ENCODE measurements around the gene CALML5.

CALML5 gene

GRCh38 chr10:5533098-5533731 lies 33.8 kb upstream of the CALML5 start:
- no peak for DNase-seq (ENCODE audit: low spot score)

DNA sequence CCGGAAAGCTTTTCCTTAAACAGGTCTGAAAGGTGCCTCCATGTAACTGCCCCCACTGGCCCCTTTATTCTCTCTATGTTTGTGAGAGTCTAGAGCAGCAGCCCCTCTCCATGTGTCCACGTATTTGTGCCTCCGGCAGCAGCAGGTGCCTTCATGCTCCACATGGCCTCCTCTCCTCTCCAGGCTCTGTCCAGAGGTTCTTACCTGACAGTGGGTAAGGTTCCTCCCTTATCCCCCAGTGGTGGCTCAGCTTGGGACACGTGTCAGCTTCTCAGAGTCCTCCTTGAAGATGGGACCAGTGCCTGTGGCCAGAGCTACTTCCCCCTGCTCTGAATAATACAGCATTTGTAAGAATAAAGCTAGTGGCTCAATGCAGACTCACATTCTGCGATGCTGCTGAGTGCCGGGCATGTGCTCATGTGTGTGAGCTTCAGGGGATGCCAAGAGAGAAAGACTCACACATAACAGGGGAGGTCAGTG lies 33.3 kb upstream of the CALML5 start:
- DNase-seq (ENCODE audit: low spot score) = no peak

DNA sequence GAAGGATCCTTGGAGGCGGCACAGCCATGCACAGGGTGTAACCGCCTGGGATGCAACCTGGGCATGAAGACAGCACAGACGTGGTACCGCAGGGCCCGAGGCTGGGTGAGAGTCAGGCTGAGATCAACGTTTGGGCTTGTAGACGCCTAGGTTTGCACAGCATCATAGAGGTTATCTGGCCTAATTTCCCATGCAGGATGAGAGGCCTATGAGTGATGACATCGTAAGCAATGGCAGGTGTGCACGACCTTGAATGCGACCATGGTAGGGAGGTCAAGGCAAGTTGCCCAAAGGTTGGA lies 32.9 kb upstream of the CALML5 start:
- DNase-seq (ENCODE audit: low spot score) = no peak

GRCh38 chr10:5531558-5532306 lies 32.4 kb upstream of the CALML5 start:
- DNase-seq (ENCODE audit: low spot score) = no peak

- no peak for DNase-seq (ENCODE audit: low spot score)
Measured at GRCh38 chr10:5530846-5531557, 31.6 kb upstream of the CALML5 start.

DNA sequence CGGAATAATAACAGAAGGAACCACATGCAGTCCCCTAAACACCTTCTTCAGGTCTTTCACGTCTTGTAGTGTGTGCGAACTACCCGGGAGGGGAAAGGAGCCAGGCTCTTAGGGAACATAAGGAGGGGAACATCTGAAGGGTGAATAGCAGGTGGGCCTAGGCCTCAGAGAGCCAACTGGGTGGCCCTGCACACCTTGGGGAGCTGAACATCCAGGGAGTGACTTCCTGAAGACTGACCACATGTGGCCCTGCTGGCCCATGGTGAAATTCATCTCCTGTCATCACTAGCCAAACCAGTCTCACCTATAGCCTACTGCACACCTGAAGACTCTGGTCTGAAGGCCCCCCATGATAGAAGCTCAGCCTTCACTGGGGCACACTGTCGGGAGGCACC lies 31.0 kb upstream of the CALML5 start:
- DNase-seq (ENCODE audit: low spot score) = no peak

DNA sequence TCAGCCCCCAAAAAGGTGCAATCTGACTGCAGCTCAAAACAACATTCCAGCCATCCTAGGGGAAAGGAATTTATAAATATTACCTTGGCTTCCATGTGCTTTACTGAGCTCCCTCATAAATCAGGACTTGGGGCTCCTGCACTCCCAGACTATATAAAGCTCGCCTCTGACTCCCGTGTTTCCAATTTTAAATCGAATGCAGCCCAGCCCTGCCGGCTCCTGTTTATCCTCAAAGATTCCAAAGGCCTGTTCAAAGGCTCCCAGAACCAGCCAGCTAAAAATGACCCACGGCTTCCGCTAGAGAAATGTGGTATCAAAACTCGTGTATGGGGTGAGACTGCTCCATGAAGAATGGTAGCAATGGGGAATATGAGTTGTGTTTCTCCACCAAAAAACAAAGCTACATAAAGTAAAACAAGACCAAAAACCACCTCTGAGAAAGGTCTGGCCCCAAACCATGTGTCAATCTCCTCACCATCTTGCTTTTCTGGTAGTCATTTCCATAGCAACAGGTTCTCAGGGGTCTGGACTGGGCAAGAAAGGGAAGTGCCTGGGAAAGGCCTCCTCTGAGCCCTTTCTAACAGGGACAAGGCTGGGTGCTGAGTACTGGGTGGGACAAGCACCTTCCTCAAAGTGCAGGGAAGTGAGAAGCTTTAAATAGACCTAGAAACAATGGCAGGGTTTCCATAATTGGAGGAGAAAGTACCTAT lies 30.5 kb upstream of the CALML5 start:
- DNase-seq (ENCODE audit: low spot score) = no peak

- DNase-seq (ENCODE audit: low spot score) = no peak
Measured at GRCh38 chr10:5528989-5529701, 29.8 kb upstream of the CALML5 start.

GRCh38 chr10:5527332-5528200 lies 28.2 kb upstream of the CALML5 start:
- no peak for DNase-seq (ENCODE audit: low spot score)

DNA sequence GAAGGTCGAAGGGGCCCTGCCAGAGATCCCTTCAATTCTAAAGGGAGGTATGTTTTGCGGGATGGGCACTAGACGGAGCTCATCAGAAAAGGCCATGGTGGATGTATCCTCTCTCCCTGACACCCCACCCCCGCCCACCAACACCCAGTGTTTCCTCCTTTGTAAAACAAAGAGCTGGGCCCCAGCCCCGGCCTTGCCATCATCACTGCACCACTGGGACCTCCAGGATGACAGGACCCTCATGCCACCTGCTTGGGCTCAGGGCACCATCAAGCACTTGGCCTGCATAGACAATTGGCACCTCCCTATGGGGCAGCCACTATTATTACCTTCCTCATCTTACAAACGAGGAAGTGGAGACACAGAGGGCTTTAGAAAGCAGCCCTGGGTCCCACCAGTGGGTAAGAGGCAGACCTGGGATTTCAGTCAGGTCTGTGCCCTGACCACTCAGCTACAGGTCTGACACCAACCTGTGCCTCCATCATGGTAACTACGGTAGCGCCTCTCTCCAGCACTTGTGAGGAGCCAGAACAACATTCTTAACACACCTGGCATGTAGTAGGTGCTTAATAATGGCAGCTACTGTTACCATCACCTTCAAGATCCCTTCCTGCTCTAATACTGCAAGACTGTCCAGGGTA lies 27.4 kb upstream of the CALML5 start:
- DNase-seq (ENCODE audit: low spot score) = no peak

DNA sequence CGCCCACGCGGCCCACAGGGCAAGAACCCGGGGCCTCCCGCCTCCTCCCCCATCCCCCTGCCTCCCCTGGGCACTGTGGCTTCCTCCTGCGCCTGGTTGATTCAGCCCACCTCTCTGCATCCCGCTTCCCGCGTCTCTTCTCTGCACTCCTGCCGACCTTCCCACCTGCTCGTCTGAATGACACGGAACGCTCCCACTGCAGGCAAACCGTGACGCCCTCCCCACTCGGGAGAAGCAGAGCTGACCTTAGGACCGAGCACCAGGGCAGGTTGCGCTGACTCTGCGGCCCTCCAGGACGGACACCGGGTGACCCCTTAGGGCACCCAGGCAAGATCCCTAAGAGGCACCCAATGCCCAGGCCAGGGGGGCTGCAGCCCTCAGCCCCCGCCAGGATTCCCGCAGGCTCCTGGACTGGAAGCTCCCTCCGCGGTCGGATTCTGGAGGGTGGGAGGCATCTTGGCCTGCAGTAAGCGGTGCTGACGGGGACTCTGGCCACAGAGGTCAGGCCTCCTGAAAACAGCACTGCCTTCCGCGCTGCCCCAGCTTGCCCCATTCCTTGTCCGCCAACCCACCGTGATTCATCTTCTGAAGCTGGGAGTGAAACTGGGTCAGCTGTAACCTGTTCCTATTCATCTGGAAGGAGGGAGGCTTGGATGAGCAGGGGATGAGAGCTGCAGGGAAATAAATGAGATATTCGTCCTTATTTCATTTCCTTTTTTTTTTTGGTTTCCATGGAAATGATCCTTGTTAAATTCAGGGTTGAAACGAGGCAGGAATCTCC lies 26.4 kb upstream of the CALML5 start:
- peak; percentile 36 for DNase-seq (ENCODE audit: low spot score)

DNA sequence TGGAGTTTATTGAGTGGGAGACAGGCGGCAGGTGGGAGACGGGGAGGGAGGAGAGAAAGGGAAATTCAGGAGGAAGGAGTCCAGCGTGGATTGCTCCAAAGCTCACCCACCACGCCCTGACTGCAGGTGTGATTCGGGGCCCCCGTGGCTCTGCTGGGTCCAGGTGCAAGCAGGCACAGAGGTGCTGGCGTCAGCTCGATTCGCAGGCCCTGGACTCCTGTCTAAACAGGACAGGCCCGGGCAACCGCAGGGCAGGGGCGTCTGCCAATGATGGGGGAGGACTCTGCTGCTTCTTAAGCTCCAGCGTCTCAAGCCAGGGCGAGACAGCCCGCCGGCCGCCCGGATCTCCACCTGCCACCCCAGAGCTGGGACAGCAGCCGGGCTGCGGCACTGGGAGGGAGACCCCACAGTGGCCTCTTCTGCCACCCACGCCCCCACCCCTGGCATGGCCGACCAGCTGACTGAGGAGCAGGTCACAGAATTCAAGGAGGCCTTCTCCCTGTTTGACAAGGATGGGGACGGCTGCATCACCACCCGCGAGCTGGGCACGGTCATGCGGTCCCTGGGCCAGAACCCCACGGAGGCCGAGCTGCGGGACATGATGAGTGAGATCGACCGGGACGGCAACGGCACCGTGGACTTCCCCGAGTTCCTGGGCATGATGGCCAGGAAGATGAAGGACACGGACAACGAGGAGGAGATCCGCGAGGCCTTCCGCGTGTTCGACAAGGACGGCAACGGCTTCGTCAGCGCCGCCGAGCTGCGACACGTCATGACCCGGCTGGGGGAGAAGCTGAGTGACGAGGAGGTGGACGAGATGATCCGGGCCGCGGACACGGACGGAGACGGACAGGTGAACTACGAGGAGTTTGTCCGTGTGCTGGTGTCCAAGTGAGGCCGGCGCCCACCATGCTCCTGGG lies 25.5 kb upstream of the CALML5 start, which contains the start of gene CALML3:
CALML3 (plus strand) TSS at position 321 of the 920 bp plus-strand sequence; CDS start at position 446, 125 bp downstream.
- peak; percentile 37 for DNase-seq (ENCODE audit: low spot score)

DNA sequence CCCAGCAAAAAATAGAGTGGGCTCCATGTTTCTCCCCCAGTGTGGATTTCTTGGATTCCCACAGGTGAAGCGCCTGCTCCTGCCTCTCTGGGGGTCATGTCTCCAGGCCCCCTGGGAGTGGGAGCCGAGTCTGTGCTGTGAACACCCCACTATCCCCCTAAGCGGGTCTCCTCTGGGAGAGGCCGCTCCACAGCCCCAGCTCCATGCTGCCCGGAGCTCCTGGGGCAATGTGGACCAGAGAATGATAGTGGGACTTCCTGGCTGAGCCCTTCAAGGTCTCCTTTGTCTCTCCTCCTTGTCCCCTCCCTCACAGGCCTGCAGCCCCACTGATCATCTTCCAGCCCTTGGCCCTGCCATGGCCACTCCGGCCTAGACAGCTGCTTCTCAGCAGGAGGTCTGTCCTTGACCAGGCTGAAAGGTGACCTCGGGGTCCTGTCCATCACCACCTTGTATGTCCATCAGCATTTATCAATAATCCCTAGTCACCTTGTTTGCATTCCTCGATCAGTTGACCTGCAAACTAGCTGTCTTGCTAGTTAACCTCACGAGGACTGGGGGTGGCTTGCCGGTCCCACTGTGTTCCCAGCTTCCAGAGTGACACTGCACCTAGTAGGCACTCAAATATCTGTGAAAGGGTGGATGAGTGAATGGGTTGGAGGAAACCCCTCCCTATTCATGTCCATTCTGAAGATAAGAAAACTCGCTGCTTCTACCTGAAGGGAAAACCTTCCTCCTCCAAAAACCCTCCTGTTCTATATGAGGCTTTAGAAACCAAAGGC lies 24.6 kb upstream of the CALML5 start:
- DNase-seq (ENCODE audit: low spot score) = no peak

DNA sequence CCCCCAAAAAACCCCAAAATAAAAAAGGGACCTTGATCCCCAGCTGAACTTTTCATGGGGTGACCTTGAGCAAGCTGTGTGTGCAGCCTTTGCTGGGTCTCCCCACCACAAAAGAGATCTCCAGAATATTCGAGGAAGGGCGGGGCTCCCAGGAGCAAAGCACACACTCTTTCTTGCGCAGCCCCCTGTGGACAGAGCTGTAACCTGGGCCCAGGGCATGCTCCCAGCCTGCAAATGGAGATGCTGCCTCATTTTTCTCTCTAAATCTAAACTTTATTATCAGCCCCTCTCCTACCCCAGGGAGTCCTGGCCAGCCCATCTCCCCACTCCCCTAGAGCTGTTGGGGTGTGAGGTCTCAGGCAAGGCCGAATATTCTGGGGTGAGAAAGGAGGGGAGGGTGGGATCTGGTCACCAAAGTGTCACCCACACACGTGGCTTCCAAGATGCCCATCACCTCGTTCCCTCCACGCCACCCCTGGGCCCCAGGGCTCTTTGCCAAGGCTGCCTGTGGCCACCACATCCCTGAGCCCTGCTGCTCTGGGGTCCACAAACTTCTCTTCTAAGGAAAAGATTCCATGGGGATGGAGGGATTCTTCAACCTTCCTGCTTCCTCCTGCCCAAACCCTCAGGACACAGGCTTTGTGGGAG lies 23.7 kb upstream of the CALML5 start:
- no peak for DNase-seq (ENCODE audit: low spot score)

GRCh38 chr10:5519054-5519453 lies 19.7 kb upstream of the CALML5 start:
- DNase-seq (ENCODE audit: low spot score) = no peak

GRCh38 chr10:5518143-5518542 lies 18.8 kb upstream of the CALML5 start:
- DNase-seq (ENCODE audit: low spot score) = no peak

GRCh38 chr10:5517546-5517945 lies 18.2 kb upstream of the CALML5 start:
- DNase-seq (ENCODE audit: low spot score) = no peak
